HK-2 (cell line): Measurements from ENCODE around the gene ATXN7L1.

ENCODE experiments used
- DNase-seq: peaks from one replicate; pipeline ENCODE4 v3.0.0-alpha.2; 2018; ENCODE audit not compliant: unreplicated experiment

Gene ATXN7L1, protein sequence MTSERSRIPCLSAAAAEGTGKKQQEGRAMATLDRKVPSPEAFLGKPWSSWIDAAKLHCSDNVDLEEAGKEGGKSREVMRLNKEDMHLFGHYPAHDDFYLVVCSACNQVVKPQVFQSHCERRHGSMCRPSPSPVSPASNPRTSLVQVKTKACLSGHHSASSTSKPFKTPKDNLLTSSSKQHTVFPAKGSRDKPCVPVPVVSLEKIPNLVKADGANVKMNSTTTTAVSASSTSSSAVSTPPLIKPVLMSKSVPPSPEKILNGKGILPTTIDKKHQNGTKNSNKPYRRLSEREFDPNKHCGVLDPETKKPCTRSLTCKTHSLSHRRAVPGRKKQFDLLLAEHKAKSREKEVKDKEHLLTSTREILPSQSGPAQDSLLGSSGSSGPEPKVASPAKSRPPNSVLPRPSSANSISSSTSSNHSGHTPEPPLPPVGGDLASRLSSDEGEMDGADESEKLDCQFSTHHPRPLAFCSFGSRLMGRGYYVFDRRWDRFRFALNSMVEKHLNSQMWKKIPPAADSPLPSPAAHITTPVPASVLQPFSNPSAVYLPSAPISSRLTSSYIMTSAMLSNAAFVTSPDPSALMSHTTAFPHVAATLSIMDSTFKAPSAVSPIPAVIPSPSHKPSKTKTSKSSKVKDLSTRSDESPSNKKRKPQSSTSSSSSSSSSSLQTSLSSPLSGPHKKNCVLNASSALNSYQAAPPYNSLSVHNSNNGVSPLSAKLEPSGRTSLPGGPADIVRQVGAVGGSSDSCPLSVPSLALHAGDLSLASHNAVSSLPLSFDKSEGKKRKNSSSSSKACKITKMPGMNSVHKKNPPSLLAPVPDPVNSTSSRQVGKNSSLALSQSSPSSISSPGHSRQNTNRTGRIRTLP

GRCh38 chr7:105876091-105876963 lies at the start of gene ATXN7L1:
Gene ATXN7L1, minus strand, starts transcription at chr7:105876599. Its CDS starts 41 bp downstream, at chr7:105876558.
- peak; percentile 92 for DNase-seq

DNA sequence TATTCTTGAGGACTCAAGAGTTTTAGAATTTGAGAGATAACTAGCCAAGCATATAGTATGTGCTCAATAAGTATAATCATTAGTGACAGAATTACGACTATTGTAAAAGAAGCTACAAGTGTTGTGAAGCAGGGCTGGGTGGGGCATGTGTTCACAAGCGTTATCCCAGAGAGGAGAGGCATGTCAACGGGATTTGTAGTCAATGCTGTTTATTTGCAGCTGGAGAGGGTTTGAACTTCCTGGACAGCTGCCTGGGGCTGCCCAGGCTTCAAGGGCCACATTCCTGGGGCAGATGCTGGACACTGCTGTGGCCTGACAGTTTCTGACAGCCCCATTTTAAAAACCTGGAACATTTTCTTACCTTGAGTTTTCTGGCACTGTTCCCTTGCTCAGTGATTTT lies 49.7 kb upstream of the ATXN7L1 start:
- DNase-seq = no peak

GRCh38 chr7:105924945-105925344 lies 48.5 kb upstream of the ATXN7L1 start:
- no peak for DNase-seq

DNA sequence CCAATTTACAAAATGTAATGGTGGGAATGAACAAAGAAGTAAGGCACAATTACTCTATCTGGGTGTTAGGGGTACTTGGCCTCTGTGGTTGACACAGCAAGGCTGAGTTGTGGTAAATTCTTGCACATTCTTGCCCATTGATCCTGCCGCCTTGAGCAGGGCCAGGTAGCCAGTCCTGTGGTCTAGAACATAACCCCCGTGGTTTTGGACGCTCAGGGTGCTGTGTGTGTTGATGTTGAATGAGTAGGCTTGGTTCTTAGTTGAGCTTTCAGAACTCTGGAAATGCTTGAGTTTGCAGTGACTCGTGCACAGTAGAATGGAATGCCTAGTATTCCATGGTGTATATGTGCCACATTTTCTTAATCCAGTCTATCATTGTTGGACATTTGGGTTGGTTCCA lies 44.4 kb upstream of the ATXN7L1 start:
- DNase-seq = peak; percentile 4

DNA sequence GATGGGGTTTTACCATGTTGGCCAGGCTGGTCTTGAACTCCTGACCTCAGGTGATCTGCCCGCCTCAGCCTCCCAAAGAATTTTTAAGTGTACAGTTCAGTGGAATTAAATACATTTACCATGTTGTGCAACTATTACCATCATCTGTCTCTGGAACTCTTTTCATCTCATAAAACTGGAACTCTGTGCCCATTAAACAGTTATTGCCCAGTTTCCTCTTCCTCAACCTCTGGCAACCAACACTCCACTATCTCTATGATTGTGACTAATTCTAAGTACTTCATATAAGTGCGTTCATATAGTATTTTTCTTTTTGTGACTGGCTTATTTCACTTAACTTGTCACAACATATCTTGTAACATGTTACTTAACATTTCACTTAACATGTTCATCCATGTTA lies 41.3 kb upstream of the ATXN7L1 start:
- DNase-seq = no peak

- DNase-seq = no peak
These were observed 40.2 kb upstream of the ATXN7L1 start for GRCh38 chr7:105916603-105917002.

DNA sequence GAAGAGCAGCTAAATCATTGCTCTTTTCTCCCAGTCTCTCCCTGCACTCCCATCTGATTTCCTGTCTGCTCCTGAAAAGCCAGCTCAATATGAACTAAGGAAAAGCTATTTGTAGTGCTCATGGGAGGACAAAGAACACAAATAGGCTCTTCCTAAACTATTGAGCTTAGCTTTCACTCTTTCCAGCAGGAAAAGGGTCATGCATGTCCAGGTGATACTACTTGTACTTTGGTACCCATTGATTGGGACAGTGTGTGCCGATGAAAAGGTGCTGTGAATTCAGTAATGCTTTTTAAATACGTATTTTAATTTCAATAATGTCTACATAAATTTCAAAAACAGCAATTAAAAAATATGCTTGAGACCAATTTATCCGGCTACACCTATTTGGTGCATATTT lies 37.5 kb upstream of the ATXN7L1 start:
- no peak for DNase-seq

DNA sequence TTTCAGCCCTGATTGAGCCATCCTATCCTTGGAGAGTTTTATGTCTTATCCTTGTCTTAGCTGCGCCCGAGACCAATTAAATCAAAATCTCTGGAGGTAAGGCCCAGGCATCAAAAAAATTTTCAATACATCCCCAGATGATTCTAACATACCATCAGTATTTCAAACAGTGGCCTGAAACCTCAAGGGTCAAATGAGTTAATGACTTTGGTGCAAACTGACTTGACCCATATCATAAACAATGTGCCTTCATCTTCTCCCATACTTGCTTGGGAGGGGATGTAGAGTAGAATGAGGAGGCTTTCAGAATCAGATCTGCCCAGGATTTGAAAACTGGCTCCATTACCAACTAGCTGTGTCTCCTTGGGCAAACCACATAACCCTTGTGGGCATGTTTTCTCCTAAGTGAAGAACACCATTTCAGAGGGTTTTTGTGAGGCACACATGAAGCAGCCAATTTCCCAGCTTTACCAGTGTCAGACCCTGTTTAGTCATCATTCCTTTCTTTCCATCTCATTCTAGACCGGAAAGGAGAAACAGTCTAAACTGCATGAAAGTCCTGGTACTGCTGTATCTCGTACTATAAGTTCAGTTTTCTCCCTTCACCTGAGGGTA lies 35.7 kb upstream of the ATXN7L1 start:
- no peak for DNase-seq

DNA sequence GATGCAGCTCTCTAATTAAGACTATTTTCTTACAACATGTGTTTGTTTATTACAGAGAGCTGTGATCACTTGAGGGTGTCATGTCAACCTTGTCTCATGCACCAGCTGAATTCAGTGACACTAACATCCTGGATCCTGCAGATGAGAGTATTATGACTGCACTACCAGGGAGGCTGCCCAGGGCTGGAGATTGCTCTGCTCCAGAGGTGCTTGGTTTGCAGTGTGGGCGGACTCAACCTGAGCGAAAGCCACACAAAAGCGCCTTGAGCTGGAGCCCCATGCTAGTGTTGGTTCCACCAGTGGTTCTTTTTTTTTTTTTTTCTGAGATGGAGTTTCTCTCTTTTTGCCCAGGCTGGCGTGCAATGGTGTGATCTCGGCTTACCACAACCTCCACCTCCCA lies 33.8 kb upstream of the ATXN7L1 start:
- no peak for DNase-seq

GRCh38 chr7:105909742-105910141 lies 33.3 kb upstream of the ATXN7L1 start:
- no peak for DNase-seq

- DNase-seq = no peak
These were observed 30.9 kb upstream of the ATXN7L1 start for GRCh38 chr7:105907129-105907846.

- no peak for DNase-seq
These were observed 30.3 kb upstream of the ATXN7L1 start for GRCh38 chr7:105906695-105907094.

DNA sequence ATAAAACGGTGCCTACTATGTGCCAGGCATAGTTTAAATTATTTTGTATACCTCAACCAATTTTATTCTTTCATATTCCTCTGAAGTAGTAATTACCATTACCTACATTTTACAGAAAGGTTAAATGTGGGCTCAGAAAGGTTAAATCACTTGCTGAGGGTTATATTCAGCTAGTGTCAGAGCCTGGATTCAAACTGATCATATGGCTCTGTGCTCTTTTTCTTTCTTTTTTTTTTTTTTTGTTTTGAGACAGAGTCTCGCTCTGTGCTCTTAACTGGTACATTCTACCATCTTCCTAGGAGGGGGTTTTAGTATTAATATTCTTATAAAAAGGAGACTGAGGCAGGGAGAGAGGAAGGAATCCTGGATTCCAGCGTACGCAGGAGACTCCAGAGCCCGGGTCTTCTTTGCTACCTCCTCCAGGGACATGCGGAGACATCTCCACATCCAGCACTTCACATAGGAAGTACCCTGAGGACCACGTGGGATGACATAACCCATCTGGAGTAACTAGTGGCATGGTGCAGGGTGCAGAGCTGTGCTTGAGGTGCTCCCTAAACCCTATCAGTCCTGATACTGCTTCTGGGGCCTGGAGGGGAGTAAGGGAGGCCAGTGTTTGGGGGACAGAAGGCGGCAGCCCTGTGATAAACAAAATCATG lies 29.6 kb upstream of the ATXN7L1 start:
- no peak for DNase-seq

- no peak for DNase-seq
These were observed 29.0 kb upstream of the ATXN7L1 start for GRCh38 chr7:105905209-105905909.

GRCh38 chr7:105904064-105904463 lies 27.7 kb upstream of the ATXN7L1 start:
- DNase-seq = no peak

GRCh38 chr7:105902325-105902911 lies 26.0 kb upstream of the ATXN7L1 start:
- DNase-seq = no peak

- DNase-seq = no peak
These were observed 21.6 kb upstream of the ATXN7L1 start for GRCh38 chr7:105897999-105898398.

- no peak for DNase-seq
These were observed 20.1 kb upstream of the ATXN7L1 start for GRCh38 chr7:105896407-105896911.

- DNase-seq = no peak
These were observed 17.7 kb upstream of the ATXN7L1 start for GRCh38 chr7:105894131-105894530.
